A204.1 (cell line): Measurements from ENCODE around the gene PRPF8.

ENCODE experiments used
- FAIRE-seq: peaks from 2 replicates; lab custom pipeline; 2012; peaks lifted over from hg19 to GRCh38; lab: Jason Lieb, UNC

The PRPF8 gene

GRCh38 chr17:1625581-1625980 is 59.1 kb downstream of the PRPF8 start:
- FAIRE-seq = no peak

GRCh38 chr17:1625053-1625452 is 59.6 kb downstream of the PRPF8 start:
- FAIRE-seq = no peak

DNA sequence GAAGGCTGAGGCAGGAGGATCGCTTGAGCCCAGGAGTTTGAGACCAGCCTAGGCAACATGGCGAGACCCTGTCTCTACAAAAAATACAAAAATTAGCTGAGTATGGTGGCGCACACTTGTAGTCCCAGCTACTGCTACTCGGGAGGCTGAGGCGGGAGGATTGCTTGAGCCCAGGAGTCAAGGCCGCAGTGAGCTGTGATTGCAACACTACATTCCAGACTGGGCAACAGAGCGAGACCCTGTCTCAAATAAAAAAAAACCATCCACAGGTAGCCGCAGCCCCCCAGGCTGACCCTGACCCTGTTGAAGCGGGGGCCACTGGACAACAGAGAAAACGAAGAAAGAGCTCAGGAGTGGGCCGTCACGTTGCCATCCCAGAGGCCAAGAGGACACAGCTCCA is 60.0 kb downstream of the PRPF8 start:
- no peak for FAIRE-seq

GRCh38 chr17:1623057-1623630 is 61.5 kb downstream of the PRPF8 start:
- no peak for FAIRE-seq

- FAIRE-seq = no peak
These were observed 63.3 kb downstream of the PRPF8 start for GRCh38 chr17:1621273-1621954.

DNA sequence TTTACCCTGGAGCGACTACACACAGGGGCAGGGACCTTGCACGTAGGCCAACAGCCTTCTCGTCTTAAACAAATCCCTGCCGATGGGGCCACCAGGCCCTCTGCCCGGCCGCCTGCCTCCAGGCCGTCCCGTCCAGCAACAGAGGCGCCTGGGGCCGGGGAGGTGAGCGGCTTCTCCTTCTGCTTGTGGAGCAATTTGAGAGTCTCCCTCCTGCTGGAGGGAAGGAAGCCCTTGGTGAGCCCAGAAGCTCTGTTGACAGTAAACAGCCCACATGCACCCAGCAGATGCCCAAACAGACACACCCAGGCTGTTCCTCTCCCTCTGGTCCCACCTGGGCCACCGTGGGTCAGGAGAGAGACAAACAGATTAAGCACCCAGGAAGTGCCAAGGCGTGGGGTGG is 64.2 kb downstream of the PRPF8 start:
- no peak for FAIRE-seq

- no peak for FAIRE-seq
These were observed 67.0 kb downstream of the PRPF8 start for GRCh38 chr17:1617620-1618174.

DNA sequence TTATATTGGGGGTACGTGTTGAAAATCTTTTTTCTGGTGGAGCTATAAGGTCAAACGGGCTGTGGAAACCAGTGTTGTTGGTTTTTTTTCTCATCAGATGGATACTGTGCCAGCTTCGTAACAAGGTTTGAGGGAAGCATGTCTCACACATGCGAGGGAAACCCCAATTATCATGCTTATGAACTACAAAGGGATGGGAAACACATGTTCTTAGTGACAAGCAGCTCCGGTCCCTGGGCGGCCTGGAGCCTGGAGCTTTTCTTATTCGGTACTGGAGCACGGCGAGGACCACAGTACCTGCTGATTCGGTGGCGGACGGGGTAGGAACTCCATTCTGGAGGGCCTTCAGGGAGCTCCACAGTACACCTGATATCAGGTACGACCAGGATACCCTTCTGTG is 68.6 kb downstream of the PRPF8 start:
- no peak for FAIRE-seq

DNA sequence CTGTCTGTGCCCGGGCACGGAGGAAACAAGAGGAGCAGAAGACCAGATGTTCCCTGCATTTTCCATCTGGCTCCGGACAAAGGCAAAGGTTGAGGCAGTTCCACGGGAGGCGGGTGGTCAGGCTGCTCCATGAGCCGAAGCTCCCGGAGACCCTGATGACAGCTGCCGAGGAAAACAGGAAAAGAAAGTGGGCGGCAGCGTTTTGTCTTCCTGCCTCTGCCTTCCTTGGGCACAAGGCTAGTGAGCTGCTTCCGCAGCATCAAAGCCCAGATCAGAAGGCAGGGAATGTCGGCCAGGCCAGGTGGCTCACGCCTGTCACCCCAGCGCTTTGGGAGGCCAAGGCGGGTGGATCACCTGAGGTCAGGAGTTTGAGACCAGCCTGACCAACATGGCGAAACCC is 72.3 kb downstream of the PRPF8 start:
- no peak for FAIRE-seq

DNA sequence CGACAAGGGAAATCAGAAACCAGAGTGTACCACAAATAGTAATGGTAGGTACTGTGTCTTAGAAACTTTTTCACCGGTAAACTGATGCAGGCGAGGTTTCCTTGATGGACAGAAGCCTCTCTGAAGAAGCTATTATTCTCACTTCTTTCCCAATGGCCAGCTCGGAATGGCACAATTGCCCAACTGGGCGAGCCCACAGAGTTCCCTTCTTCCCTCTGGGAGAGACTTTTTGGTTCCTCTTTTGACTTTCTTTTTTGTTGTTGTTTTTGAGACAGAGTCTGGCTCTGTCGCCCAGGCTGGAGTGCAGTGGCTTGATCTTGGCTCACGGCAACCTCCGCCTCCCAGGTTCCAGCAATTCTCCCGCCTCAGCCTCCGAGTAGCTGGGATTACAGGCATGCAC is 73.0 kb downstream of the PRPF8 start:
- FAIRE-seq = no peak

GRCh38 chr17:1608676-1609075 is 76.0 kb downstream of the PRPF8 start:
- no peak for FAIRE-seq

- FAIRE-seq = no peak
These were observed 76.7 kb downstream of the PRPF8 start for GRCh38 chr17:1607971-1608320.

- FAIRE-seq = no peak
These were observed 78.2 kb downstream of the PRPF8 start for GRCh38 chr17:1606352-1606985.

- no peak for FAIRE-seq
These were observed 78.9 kb downstream of the PRPF8 start for GRCh38 chr17:1605681-1606351.

DNA sequence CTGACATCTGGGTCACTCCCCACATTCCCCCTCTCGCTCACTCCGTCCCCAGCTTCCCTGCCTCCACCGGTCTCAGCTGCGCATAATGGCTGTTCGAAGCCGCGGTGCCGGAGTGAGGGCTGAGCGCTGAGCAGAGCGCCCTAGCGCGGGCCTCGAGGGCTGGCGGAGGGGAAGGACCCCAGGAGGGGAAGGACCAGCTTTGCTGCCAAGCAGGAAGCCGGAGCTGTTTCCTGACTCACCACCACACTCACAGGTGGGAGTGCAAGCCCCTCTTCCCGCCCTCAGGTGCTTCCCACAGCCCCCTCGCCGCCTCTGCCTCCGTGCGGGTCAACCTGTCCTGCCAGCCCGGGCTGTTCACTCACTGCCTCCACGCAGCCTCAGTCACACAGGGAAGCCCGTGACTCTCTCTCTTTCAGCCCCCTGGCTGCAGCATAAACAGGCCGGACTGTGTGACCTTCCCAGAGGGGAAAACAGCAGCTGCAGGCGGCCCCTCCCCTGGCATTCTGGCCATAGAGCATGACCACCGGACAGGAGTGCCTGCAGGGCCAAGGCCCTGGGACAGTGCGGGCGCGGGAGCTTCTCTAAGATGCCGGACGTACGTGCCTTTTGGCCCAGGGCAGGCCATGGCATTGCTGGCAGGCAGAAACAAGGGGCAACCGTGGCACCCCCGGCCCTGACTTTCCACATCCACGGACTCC is 79.7 kb downstream of the PRPF8 start:
- no peak for FAIRE-seq

GRCh38 chr17:1601571-1601970 is 83.1 kb downstream of the PRPF8 start:
- FAIRE-seq = no peak
